KOPT-K1 (cell line): ENCODE data around the gene THSD4.

ENCODE experiments used
- H3K27ac ChIP-seq: fragments of 200-600 bp; sonication (generic); 2 replicates; pipeline ENCODE4 v1.5.1; 2016; ENCODE audit warnings: antibody characterized with exemption, mild to moderate bottlenecking, low read depth, low read length; ENCODE audit not compliant: poor library complexity, severe bottlenecking
- H3K36me3 ChIP-seq: fragments of 200-600 bp; sonication (generic); 2 replicates; pipeline ENCODE4 v1.5.1; 2017; ENCODE audit warnings: antibody characterized with exemption, mild to moderate bottlenecking, low read length, moderate library complexity; ENCODE audit not compliant: insufficient read depth
- H3K9me3 ChIP-seq: fragments of 200-600 bp; sonication (generic); 2 replicates; pipeline ENCODE4 v1.5.1; 2017; ENCODE audit warnings: antibody characterized with exemption, low read length, mild to moderate bottlenecking; ENCODE audit not compliant: insufficient read depth, poor library complexity, severe bottlenecking

Gene THSD4

DNA sequence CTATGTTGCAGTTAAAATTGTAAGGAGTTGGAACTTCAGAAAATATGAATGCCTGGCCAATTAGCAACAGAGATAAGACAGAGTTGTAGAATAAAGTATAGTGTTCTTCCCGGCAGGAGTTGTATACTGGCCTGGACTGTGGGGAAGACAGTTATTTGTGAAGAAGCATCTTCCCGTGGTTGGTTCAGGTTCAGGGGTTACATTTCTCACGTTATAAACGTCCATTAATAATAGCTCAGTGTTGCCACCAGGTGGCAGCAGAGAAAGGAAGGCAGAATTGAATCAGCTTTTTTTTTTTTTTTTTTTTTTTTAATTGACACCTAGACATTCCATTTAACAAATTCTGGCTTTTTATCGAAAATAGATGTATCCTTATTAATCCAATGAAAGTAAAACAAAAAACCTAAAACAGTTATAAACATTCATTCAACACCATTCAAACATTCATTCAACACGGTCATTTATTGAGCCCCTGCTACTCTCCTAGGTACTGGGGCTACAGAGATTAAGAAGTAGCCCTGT lies 628.7 kb downstream of the THSD4 start:
- Histone ChIP-seq H3K36me3 (no peaks in the 10 kb centered on the region), H3K27ac (no peak overlapping the region), H3K9me3 (no peaks in the 10 kb centered on the region)

DNA sequence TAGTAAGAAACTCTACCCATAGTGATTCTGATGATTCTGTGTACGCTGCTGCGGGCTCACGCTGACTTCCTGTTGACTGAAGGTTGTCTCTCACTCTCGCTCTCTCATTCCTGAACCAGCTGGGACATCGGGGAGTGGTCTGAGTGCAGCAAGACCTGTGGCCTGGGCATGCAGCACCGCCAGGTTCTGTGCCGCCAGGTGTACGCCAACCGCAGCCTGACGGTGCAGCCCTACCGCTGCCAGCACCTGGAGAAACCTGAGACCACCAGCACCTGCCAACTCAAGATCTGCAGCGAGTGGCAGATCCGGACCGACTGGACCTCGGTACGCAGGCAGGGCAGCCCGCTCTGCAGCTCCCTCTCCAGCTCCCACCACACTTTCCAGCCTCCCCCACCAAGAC lies 631.4 kb downstream of the THSD4 start:
- Histone ChIP-seq H3K27ac (no peak overlapping the region), H3K36me3 (no peaks in the 10 kb centered on the region), H3K9me3 (no peaks in the 10 kb centered on the region)

DNA sequence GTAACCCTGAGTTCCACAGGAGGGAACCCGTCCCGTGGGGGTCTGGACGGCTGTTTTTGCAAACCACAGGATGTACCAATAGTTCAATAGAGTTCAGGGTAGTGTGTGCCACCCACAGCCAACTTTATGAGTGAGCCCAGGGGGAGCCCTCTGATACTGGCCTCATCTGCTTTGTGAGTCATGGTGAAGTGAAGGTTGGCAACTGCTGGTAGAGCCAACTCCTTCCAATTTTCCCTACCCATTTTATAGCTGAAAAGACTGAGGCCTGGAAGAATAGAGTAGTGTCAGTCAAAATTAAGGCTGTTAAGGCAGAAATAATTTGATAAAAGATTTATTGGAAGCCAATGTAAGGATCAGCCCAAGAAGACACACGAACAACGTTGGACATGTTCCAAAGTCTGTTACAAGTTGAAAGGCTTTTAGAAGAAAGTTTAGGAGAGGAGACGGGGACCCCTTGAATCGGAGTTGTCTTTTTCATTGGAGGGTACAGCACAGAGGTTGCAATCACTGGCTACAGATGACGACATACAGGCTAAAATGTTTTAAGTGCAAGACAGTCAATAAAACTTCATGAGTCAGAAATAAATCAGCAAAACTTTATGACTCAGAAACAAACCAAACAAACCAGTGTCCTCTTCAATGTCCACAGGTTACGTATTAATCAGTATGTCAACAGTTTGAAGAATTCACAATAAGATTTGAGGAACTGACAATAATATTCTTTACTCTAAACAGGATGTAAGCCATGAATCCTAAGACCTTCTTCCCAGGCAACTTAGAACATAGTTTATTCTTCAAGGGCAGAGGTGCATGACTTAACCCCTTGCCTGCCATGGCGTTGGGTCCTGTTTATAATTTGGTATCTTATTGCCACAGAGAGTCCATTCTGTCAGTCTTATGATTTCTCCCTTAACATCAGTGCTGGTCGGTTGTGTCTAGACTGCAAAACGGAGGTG lies 632.1 kb downstream of the THSD4 start:
- Histone ChIP-seq H3K36me3 (no peaks in the 10 kb centered on the region), H3K27ac (no peak overlapping the region)

DNA sequence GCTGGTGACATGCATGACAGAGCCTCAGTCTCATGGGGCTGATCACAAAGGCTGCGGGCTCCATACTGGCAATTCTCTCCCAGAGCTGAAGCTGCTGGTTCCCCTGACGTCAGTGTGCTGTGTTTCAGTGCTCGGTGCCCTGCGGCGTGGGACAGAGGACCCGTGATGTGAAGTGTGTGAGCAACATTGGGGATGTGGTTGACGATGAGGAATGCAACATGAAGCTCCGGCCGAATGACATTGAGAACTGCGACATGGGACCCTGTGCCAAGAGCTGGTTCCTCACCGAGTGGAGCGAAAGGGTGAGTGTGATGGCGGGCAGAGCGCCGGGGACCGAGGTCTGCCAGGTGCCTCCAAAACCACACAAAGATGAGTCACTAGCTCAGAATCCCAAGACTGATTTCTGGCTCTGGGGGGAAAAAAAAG lies 633.0 kb downstream of the THSD4 start:
- H3K9me3 ChIP-seq: no peaks in the 10 kb centered on the region
- H3K27ac ChIP-seq: no peak overlapping the region
- H3K36me3 ChIP-seq: no peaks in the 10 kb centered on the region

More for the DNA sequence above, 632.1 kb downstream of the THSD4 start:
- no peaks in the 10 kb centered on the region for H3K9me3 ChIP-seq

DNA sequence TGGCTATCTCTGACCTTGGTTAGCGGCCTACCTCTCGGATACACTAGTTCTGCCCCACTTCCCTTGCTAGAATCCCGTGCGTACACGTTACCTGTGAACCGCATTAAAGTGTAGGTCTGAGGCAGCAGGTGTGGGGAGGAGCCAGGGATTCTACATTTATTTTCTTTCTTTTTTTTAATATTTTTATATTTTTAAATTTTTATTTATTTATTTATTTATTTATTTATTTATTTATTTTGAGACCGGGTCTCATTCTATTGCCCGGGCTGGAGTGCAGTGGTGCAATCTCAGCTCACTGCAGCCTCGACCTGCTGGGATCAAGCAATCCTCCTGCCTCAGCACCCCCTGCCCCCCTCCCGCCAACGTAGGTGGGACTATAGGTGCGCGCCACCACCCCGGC lies 634.2 kb downstream of the THSD4 start:
- no peaks in the 10 kb centered on the region for H3K9me3 ChIP-seq
- H3K27ac ChIP-seq: no peak overlapping the region

DNA sequence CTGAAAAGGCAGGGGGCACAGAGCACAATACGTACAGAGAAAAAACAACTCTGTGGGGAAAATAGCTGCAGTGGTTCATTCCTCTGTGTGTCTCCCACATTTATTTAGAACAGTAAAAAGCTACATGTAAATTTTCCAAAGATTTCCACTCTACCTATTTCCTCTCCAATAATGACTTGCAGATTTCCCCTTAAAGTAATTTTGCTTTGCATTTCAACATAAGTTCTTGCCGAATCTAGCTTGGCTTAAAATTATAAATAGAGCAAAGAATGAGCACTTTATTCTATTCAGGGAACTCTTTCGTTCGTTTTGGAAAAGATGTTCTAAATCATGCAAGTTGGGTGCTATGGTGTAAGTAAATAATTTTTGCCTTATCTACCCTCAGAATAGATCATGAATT lies 636.9 kb downstream of the THSD4 start:
- H3K9me3 ChIP-seq: no peaks in the 10 kb centered on the region
- no peaks in the 10 kb centered on the region for H3K36me3 ChIP-seq
- H3K27ac ChIP-seq: no peak overlapping the region

More for the DNA sequence above, 634.2 kb downstream of the THSD4 start:
- H3K36me3 ChIP-seq: no peaks in the 10 kb centered on the region

DNA sequence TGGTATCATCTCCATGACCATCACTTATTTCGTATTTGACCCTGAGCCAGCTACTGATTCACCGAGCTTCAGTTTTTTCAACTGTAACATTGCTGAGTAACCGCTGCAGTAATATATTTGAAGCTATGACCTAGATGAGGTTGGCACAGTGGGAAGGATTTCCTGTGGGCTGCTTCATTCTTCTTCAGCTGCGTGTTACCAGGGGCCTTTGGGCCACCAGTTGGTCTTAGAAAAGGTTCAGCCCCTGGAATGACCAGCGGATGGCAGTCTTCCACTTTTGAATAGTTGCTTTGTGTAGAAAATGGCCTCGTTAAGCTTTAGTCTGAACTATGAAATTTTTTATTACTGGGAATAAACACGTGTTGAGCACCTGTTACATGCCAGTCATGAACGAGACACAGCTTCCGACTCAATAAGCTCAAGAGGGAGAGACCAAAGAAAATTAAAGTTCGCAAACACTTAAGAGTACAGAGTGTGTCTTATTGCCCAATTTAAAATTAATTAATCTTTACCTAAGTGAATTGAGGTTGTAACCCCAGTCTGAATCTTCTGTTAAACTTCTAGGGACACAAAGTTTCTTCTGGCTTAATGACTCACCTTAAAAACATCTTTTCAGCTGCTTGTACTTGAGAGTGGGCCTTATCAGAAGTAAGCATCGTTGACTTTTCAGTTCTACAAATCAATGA lies 637.5 kb downstream of the THSD4 start:
- H3K27ac ChIP-seq: no peak overlapping the region
- H3K36me3 ChIP-seq: no peaks in the 10 kb centered on the region
- no peaks in the 10 kb centered on the region for H3K9me3 ChIP-seq

DNA sequence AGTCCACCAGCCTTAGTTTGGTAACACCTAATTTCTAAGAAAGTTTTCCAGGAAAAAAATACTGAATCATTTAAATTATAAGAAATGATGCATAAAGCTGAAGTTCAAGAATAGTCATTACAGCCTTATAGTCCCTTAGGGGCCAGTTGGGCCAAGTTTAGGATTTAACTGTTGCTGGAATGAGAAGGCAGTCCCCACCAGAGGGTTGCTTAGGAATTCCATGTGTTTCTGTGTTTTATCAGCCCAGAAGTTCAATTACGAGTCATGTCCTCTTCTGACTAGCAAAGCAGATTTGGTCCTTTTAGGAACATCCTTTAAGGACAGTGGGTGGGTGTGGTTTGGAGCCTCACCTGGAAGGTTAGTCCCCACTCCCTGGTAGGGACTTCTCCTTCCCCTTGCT lies 638.1 kb downstream of the THSD4 start:
- no peak overlapping the region for H3K27ac ChIP-seq
- H3K9me3 ChIP-seq: no peaks in the 10 kb centered on the region
- no peaks in the 10 kb centered on the region for H3K36me3 ChIP-seq

DNA sequence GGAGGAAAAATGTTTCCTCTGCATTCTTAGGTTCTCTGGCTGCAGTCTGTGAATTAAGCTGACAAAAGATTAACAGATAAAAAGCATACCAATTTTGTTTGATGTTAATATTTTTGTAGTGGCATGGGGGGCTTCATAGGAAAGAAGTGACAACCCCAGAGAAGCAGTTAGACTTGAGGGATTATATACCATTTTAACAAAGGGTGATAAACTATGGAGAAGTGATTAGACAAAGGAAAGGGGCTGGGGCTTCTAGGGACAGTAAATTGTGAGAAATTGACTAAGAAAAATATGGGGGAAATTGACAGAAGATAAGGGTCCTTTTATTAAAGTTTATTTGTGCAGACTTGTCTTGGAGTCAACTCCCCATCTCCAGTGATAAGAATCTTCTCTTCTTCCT lies 639.4 kb downstream of the THSD4 start:
- H3K27ac ChIP-seq: no peak overlapping the region
- no peaks in the 10 kb centered on the region for H3K9me3 ChIP-seq
- H3K36me3 ChIP-seq: no peaks in the 10 kb centered on the region

DNA sequence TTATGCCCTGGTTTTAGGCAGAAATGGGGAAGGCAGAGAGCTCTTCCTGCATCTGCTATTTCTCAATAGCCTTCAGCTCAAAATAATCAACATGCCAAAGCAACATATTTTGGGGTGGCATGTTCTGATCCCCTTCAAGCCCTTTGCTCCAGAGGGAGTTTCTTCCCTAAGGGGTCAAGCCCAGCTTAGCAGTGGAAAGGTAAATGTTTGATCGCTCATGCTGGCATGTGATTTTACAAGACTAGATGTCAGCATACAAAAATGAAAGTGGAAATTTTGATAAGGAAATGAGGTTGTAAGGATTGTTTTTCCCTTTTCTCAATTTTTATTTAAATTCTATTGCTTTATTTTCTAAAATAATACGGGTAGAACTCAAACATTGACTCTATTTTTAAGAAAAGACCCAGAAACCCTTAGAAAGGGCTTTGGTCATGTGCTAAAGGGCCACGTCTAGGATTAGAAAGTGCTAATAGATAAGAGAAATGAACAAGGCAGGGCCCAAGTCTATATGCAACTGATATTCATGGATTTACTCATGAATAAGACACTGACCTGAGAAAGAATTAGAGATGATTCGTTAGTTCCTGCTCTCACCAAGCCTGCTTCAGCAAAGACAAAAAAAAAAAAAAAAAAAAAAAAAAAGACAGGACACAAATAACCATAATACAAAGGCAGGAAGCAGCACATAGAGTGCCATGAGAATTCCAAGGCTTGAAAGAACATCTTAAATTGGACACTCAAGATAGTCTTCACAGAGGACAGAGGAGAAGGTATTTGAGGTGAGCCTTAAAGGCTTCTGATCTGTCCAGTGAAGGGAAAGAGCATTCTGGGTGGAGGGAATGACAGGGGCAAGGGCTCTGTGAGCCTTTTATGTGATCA lies 640.1 kb downstream of the THSD4 start:
- peaks cover 5% of the 10 kb centered on the region for H3K9me3 ChIP-seq
- H3K27ac ChIP-seq: no peak overlapping the region
- H3K36me3 ChIP-seq: no peaks in the 10 kb centered on the region

DNA sequence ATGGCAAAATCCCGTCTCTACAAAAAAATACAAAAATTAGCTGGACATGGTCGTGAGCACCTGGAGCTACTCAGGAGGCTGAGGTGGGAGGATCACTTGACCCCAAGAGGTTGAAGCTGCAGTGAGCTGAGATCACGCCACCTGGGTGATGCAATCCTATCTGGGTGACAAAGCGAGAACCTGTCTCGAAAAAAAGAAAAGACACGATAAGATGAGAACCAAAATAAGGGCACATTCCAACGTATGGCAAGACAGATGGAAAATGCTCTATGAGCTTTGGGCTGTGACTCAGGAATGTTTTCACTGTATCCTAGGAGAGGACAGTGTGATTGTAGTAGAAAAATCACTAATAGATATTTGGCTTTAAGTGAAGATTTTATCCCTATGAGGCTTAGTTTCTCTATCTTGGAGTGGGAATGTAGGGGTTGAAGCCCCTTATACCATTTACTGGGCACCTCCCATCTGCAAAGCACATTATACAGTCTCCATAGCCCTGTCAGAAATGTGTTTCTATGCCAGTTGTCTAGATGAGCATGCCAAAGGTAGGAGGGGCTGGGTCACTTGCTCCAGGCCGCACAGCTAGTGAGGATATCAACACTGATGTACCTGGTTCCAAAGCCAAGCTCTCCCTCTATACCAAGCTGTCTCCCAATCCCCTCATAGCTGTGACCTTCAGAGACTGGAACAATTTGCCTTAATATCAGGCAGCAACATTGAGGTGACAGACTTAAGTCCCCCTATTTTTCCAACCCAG lies 641.5 kb downstream of the THSD4 start:
- Histone ChIP-seq H3K27ac (no peak overlapping the region), H3K9me3 (peaks cover 9% of the 10 kb centered on the region), H3K36me3 (no peaks in the 10 kb centered on the region)

DNA sequence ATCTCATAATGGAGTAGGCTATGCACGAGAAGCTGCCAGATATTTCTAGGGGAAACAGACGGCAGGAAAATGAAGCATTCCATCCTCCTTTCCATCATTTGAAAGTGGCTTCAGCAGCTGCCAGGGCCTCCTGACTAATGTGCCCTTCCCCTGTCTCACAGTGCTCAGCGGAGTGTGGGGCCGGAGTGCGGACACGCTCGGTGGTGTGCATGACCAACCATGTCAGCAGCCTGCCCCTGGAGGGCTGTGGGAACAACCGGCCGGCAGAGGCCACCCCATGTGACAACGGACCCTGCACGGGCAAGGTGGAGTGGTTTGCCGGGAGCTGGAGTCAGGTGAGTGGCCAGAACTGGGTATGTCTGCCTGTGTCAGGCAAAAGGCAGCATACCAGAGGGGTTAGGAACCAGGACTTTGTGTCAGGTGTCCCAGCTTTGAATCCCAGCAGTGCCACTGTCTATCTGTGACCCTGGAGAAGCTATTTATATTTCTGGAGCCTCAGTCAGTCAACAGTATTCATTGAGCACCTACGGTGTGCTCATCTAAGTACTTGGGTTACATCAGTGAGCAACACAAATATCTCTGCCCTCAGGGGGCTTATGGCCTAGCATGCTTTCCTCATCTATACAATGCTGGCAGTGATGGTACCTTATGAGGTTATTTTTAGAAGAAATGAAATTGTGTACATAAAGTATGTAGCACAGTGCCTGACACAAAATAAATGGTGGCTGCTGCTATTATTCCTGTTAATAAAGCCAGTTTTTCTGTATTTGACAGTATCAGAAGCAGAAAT lies 642.7 kb downstream of the THSD4 start:
- Histone ChIP-seq H3K27ac (no peak overlapping the region), H3K36me3 (no peaks in the 10 kb centered on the region), H3K9me3 (peaks cover 9% of the 10 kb centered on the region)

DNA sequence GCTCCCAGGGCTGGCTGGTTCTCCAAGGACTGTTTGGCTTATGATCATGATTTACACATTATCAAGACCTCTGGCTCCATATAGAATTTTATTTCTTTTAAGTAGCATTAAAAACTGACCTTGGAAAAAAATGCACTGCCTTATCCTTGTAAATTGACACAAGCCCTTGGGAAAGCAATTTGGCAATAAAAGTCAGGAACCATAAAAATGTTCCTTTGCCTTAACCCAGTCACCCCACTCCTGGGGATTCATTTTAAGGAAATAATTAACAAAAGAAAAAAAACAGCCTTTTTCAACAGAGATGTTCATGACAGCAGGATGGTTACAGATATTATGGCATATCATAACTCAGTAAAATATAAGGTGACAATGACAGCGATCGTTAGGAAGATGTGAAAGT lies 643.4 kb downstream of the THSD4 start:
- Histone ChIP-seq H3K9me3 (peaks cover 9% of the 10 kb centered on the region), H3K36me3 (no peaks in the 10 kb centered on the region), H3K27ac (no peak overlapping the region)
